ENCODE data around the gene GRB7. TPM values are rescaled to one million over a fixed set of nuclear protein-coding genes. Genes with fewer than 3 reads are reported as not detected.

The GRB7 gene
- total and polyA plus RNA-seq, 2 experiments from 2014 or later = 12.8 to 28.9 TPM

GRCh38 chr17:39726617-39727016 lies 11.1 kb upstream of the GRB7 start (continued):
- TF ChIP-seq JUNB (IDR thresholded peaks at IDR 0.05; ENCODE audit: unreplicated experiment) = no peak
- TF ChIP-seq ETS1 (IDR thresholded peaks at IDR 0.05) = no peak
- TF ChIP-seq STAT1 (IDR thresholded peaks at IDR 0.05; ENCODE audit: unreplicated experiment) = no peak
- TF ChIP-seq REST (IDR thresholded peaks at IDR 0.05; ENCODE audit: unreplicated experiment) = no peak
- no peak for TF ChIP-seq NANOG (IDR thresholded peaks at IDR 0.05; ENCODE audit: borderline replicate concordance)
- no peak for TF ChIP-seq CTCF (conservative IDR thresholded peaks at IDR 0.05; ENCODE audit: low read depth in 2 of 2)

GRCh38 chr17:39727556-39727955 lies 10.2 kb upstream of the GRB7 start:
- Histone ChIP-seq H3F3A (replicated peaks; ENCODE audit: low read depth) (peaks cover 27% of the 10 kb centered on the region), H4K20me1 (replicated peaks; ENCODE audit: insufficient read depth) (peaks cover 3% of the 10 kb centered on the region; the same call in 1 of the 2 replicates), H2AFZ (no peak overlapping the region), H3K27ac (ENCODE audit: low read depth) (no peak overlapping the region), H3K4me2 (no peak overlapping the region), H3K27me3 (ENCODE audit: insufficient read depth) (no peaks in the 10 kb centered on the region), H3K9me2 (ENCODE audit: insufficient read depth) (no peaks in the 10 kb centered on the region), H3K79me2 (replicated peaks; ENCODE audit: insufficient read depth) (no peaks in the 10 kb centered on the region), H3K4me1 (ENCODE audit: insufficient read depth) (peaks cover 15% of the 10 kb centered on the region), H3K4me3 (no peak overlapping the region), H3K36me3 (ENCODE audit: insufficient read depth) (peaks cover 11% of the 10 kb centered on the region; the same call in 1 of the 2 replicates)
- Mint-ChIP-seq H3K9me3 (no peaks in the 10 kb centered on the region; the same call in 2 of the 3 replicates), H3K36me3 (ENCODE audit: low read depth) (peaks cover 64% of the 10 kb centered on the region), H3K4me3 (no peak overlapping the region), H3K27ac (no peak overlapping the region), H3K4me1 (peaks cover 27% of the 10 kb centered on the region), H3K27me3 (ENCODE audit: insufficient read depth, low read depth, poor library complexity) (peaks cover 42% of the 10 kb centered on the region)
- no peak for DNase-seq (ENCODE audit: low spot score)
- ATAC-seq = no peak
- TF ChIP-seq EZH2 (IDR thresholded peaks at IDR 0.05; ENCODE audit: low read depth, unreplicated experiment) (no peak), CREB1 (CRISPR knock-in tag; IDR thresholded peaks at IDR 0.05; ENCODE audit: low read depth) (no peak), REST (IDR thresholded peaks at IDR 0.05; ENCODE audit: unreplicated experiment) (no peak), ZNF331 (CRISPR knock-in tag; IDR thresholded peaks at IDR 0.05; ENCODE audit: low read depth) (no peak), JUNB (IDR thresholded peaks at IDR 0.05; ENCODE audit: unreplicated experiment) (no peak), CTCF (conservative IDR thresholded peaks at IDR 0.05; ENCODE audit: low read depth in 2 of 2) (no peak), ZNF114 (CRISPR knock-in tag; IDR thresholded peaks at IDR 0.05) (no peak), ETS1 (IDR thresholded peaks at IDR 0.05) (no peak)

Measured in GM23338 (cell line).